Activated CD4-positive, alpha-beta memory T cell treated with anti-CD3 and anti-CD28 coated beads, Interleukin-2, amount 10 ng/mL, durations not matched to agents 7 days and 5 days (primary cell): Measurements from ENCODE around the gene EXOC6B. TPM values are rescaled to one million over a fixed set of nuclear protein-coding genes. Genes with fewer than 3 reads are reported as not detected.

Experiments
- CTCF ChIA-PET: fragments of 350-600 bp; sonication (Branson Sonifier 250); formaldehyde crosslinking; loops from one replicate; lab custom pipeline; 2021; ENCODE audit warnings: antibody characterized with exemption, inconsistent platforms; lab: Charles Lee
- POLR2A ChIA-PET: fragments of 350-600 bp; sonication (Branson Sonifier 250); formaldehyde crosslinking; loops from one replicate; lab custom pipeline; 2021; ENCODE audit warnings: antibody characterized with exemption; lab: Charles Lee
- DNase-seq: peaks from one replicate; pipeline ENCODE4 v3.0.0-alpha.2; 2020
- H3K27ac Mint-ChIP-seq: one replicate; pipeline ENCODE4 v1.8.0; 2021; ENCODE audit warnings: mild to moderate bottlenecking, mixed read lengths
- H3K27me3 Mint-ChIP-seq: one replicate; pipeline ENCODE4 v1.8.0; 2021; ENCODE audit warnings: mixed read lengths
- H3K36me3 Mint-ChIP-seq: one replicate; pipeline ENCODE4 v1.8.0; 2021; ENCODE audit warnings: low read depth, mixed read lengths
- H3K4me1 Mint-ChIP-seq: one replicate; pipeline ENCODE4 v1.8.0; 2021; ENCODE audit warnings: mixed read lengths
- H3K4me3 Mint-ChIP-seq: one replicate; pipeline ENCODE4 v1.8.0; 2021; ENCODE audit warnings: mild to moderate bottlenecking, mixed read lengths
- H3K9me3 Mint-ChIP-seq: one replicate; pipeline ENCODE4 v1.8.0; 2021; ENCODE audit warnings: mixed read lengths
- total RNA-seq, 2 experiments: library from RNA; stranded (reverse); gene quantifications; one replicate each; pipeline ENCODE4 v1.2.3, GENCODE V29; 2021

The EXOC6B gene
- total RNA-seq, 2 experiments from 2014 or later, result 18.7 to 24.2 TPM

DNA sequence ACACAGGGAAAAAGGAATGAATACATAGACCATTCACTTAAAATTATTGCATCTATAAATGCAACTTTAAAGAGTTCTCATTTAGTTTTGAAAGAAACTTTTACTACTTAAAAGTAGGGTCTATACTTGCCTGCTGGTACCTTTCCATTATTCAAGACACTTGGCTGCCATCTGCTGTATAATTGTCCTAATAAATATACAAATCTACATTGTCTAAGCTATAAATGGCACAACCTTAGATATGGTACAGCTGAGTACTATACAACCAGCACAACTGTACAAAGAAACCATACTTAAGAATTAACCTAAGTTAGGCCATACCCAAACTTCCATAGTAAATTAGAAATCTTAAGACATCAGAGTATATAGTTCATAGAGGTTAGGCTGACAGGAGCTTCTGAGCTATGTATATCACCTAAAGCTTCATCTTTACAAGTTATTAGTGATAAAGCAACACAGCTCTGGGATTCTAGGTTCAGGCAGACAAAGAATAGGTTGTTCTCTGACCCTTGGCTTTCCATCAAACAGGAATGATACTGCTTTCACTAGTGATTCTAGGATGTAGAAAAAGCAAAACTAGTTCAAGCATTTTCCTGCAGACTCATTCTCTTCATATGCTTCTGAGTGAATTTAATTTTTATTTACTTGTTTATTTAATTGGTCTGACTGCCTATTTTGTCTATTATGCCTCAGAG, 22.1 kb downstream of the EXOC6B start:
- POLR2A ChIA-PET, result no interaction called here
- peaks cover 2% of the 10 kb centered on the region for H3K4me1 Mint-ChIP-seq

GRCh38 chr2:72803151-72803550, 22.7 kb downstream of the EXOC6B start:
- DNase-seq, result no peak
- H3K36me3 Mint-ChIP-seq, result peaks cover 7% of the 10 kb centered on the region
- H3K9me3 Mint-ChIP-seq, result no peaks in the 10 kb centered on the region
- no peak overlapping the region for H3K27ac Mint-ChIP-seq
- peaks cover 2% of the 10 kb centered on the region for H3K4me1 Mint-ChIP-seq
- ChIA-PET POLR2A (no interaction called here), CTCF (interaction anchor here (1.2 kb wide), 1 partner anchor 59 kb away, joined by 5 read pairs; no protein-coding TSS in a partner anchor)
- no peaks in the 10 kb centered on the region for H3K27me3 Mint-ChIP-seq
- H3K4me3 Mint-ChIP-seq, result no peak overlapping the region

More for the DNA sequence above, 22.1 kb downstream of the EXOC6B start:
- Mint-ChIP-seq H3K36me3 (peaks cover 9% of the 10 kb centered on the region), H3K4me3 (no peak overlapping the region), H3K27ac (no peak overlapping the region), H3K9me3 (peaks cover under 1% of the 10 kb centered on the region), H3K27me3 (no peaks in the 10 kb centered on the region)
- CTCF ChIA-PET, result interaction anchor here (1.2 kb wide), 1 partner anchor 58 kb away, joined by 5 read pairs; no protein-coding TSS in a partner anchor
- no peak for DNase-seq

GRCh38 chr2:72800492-72800891, 25.3 kb downstream of the EXOC6B start:
- Mint-ChIP-seq H3K27me3 (no peaks in the 10 kb centered on the region), H3K4me3 (no peak overlapping the region), H3K27ac (no peak overlapping the region), H3K36me3 (no peaks in the 10 kb centered on the region), H3K4me1 (no peaks in the 10 kb centered on the region), H3K9me3 (no peaks in the 10 kb centered on the region)
- DNase-seq, result no peak
- CTCF ChIA-PET, result no interaction called here
- POLR2A ChIA-PET, result no interaction called here

DNA sequence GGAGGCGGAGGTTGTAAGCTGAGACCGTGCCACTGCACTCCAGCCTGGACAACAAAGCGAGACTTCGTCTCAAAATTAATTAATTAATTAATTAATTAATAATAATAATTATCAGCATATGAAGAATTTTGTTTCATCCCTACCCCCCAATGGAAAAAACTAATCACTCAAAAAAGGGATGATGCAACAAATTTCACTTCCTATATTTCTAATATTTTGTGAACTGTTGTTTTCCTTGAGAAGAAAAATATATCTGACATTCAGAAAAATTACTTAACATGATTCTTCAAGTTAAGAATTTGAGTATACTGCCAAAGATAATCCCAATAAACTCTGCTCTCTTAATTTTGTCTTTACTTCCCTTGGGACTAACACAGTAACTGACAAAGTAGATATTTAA, 28.1 kb downstream of the EXOC6B start:
- no peak overlapping the region for H3K4me3 Mint-ChIP-seq
- no peaks in the 10 kb centered on the region for H3K27me3 Mint-ChIP-seq
- no peaks in the 10 kb centered on the region for H3K36me3 Mint-ChIP-seq
- H3K4me1 Mint-ChIP-seq, result peaks cover 13% of the 10 kb centered on the region
- no peak for DNase-seq
- POLR2A ChIA-PET, result no interaction called here
- H3K27ac Mint-ChIP-seq, result no peak overlapping the region
- CTCF ChIA-PET, result no interaction called here
- H3K9me3 Mint-ChIP-seq, result peaks cover 3% of the 10 kb centered on the region

DNA sequence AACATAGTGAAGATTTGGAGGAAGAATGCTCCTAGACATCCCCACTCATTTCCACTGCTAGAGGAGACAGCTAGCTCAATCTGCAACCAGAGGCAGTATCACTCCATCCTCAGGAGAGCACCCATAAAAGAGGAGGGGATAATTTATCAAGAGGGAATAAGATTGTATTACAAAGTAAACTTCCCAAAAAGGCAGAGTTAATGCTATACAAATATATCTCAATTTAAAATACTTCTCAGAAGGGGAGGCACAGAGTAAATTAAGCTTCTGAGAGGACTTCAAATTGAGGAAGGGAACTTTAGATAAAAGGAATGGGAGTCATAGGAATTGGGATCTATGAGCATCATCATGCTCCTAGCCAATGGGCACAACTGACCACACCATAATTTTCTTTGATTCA, 29.1 kb downstream of the EXOC6B start:
- H3K36me3 Mint-ChIP-seq, result no peaks in the 10 kb centered on the region
- H3K4me3 Mint-ChIP-seq, result no peak overlapping the region
- DNase-seq, result no peak
- H3K27ac Mint-ChIP-seq, result no peak overlapping the region
- H3K9me3 Mint-ChIP-seq, result peaks cover 3% of the 10 kb centered on the region
- CTCF ChIA-PET, result interaction anchor here (0.7 kb wide), 1 partner anchor 51 kb away, joined by 3 read pairs; no protein-coding TSS in a partner anchor
- peaks cover 13% of the 10 kb centered on the region for H3K4me1 Mint-ChIP-seq
- no peaks in the 10 kb centered on the region for H3K27me3 Mint-ChIP-seq
- POLR2A ChIA-PET, result no interaction called here

GRCh38 chr2:72794572-72794971, 31.3 kb downstream of the EXOC6B start:
- ChIA-PET CTCF (interaction anchor here (0.9 kb wide), 1 partner anchor 32 kb away, joined by 3 read pairs; no protein-coding TSS in a partner anchor), POLR2A (no interaction called here)
- Mint-ChIP-seq H3K4me3 (no peak overlapping the region), H3K4me1 (peaks cover 13% of the 10 kb centered on the region), H3K9me3 (peaks cover 3% of the 10 kb centered on the region), H3K27ac (no peak overlapping the region), H3K27me3 (no peaks in the 10 kb centered on the region), H3K36me3 (no peaks in the 10 kb centered on the region)
- DNase-seq, result no peak

- Mint-ChIP-seq H3K4me3 (no peak overlapping the region), H3K27ac (no peak overlapping the region), H3K27me3 (no peaks in the 10 kb centered on the region), H3K4me1 (peaks cover 13% of the 10 kb centered on the region), H3K9me3 (peaks cover 3% of the 10 kb centered on the region), H3K36me3 (no peaks in the 10 kb centered on the region)
- no peak for DNase-seq
- ChIA-PET POLR2A (no interaction called here), CTCF (interaction anchor here (0.9 to 1.0 kb wide), 2 partner anchors 33 to 66 kb away, joined by 3 read pairs; no protein-coding TSS in a partner anchor)
These were observed 31.9 kb downstream of the EXOC6B start for GRCh38 chr2:72793798-72794440.

DNA sequence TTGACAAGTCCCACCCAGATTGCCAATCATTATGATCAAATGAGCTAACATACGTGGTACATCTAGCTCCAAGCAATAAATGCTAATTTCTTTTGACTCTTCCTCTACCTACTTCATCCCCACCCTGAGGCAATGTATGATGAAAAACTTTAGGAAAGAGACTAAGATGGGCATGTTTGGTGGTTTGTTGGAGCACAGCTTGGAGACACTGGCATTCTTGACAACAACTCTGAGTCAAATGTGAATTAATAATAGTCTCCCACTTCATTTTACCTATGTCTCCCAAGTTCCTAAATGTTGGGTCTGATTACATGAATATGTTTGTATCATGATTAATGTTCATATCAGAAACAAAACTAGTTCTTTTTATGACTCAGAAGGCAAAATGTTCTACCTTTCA, 36.6 kb downstream of the EXOC6B start:
- no peak for DNase-seq
- ChIA-PET POLR2A (no interaction called here), CTCF (interaction anchor here (0.7 kb wide), 1 partner anchor 104 kb away, joined by 3 read pairs; no protein-coding TSS in a partner anchor)
- Mint-ChIP-seq H3K36me3 (peaks cover 3% of the 10 kb centered on the region), H3K27ac (no peak overlapping the region), H3K27me3 (no peaks in the 10 kb centered on the region), H3K4me1 (peaks cover 6% of the 10 kb centered on the region), H3K4me3 (no peak overlapping the region), H3K9me3 (peaks cover 5% of the 10 kb centered on the region)

DNA sequence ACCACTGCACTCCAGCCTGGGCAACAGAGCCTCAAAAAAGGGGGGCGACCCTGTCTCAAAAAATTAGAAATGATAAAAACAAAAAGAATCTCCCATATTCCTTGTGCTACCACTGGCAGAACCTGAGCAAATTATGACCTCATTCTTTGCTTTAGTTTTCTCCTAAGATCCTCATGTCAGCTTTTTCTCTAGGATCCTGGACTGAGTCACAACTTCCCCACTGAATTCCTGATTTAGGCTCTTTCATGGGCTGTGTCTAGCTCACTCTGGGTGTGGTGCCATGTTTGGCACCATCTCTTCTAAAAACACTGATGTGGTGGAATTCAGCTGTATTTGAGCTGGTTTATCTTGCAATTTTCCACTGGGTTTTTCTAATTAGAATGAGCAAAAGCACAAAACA, 37.1 kb downstream of the EXOC6B start:
- no peaks in the 10 kb centered on the region for H3K27me3 Mint-ChIP-seq
- H3K9me3 Mint-ChIP-seq, result peaks cover 5% of the 10 kb centered on the region
- POLR2A ChIA-PET, result no interaction called here
- no peak overlapping the region for H3K27ac Mint-ChIP-seq
- H3K36me3 Mint-ChIP-seq, result peaks cover 4% of the 10 kb centered on the region
- peaks cover 5% of the 10 kb centered on the region for H3K4me1 Mint-ChIP-seq
- DNase-seq, result no peak
- CTCF ChIA-PET, result interaction anchor here (0.7 kb wide), 1 partner anchor 105 kb away, joined by 3 read pairs; no protein-coding TSS in a partner anchor
- H3K4me3 Mint-ChIP-seq, result no peak overlapping the region

DNA sequence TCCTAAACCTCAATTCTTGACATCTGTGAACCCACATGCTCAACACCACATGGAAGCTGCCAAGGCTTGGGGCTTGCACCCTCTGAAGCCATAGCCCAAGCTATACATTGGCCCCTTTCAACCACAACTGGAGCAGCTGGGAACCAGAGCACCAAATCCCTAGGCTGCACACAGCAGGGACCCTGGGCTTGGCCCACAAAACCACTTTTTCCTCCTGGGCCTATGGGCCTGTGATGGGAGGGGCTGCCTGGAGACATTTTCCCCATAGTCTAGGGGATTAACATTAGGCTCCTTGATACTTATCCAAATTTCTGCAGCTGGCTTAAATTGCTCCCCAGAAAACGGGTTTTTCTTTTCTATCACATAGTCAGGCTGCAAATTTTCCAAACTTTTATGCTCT, 40.3 kb downstream of the EXOC6B start:
- ChIA-PET CTCF (no interaction called here), POLR2A (no interaction called here)
- peaks cover 2% of the 10 kb centered on the region for H3K9me3 Mint-ChIP-seq
- no peaks in the 10 kb centered on the region for H3K4me1 Mint-ChIP-seq
- no peak overlapping the region for H3K27ac Mint-ChIP-seq
- no peak overlapping the region for H3K4me3 Mint-ChIP-seq
- no peaks in the 10 kb centered on the region for H3K27me3 Mint-ChIP-seq
- no peak for DNase-seq
- peaks cover 4% of the 10 kb centered on the region for H3K36me3 Mint-ChIP-seq

DNA sequence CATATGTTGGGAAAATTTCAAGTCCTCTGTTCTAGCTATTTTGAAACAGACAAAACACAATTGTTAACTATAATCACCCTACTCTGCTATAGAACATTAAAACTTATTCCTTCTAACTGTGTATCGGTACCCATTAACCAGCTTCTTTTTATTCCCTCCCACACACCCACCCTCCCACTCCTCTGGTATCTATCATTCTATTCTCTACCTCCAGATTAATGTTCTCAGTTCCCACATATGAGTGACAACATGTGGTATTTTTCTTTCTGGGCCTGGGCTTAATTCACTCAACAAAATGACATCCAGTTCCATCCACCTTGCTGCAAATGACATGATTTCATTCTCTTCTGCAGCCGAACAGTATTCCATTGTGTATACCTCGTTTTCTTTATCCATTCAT, 43.3 kb downstream of the EXOC6B start:
- CTCF ChIA-PET, result interaction anchor here (0.7 kb wide), 1 partner anchor 34 kb away, joined by 3 read pairs; no protein-coding TSS in a partner anchor
- POLR2A ChIA-PET, result no interaction called here
- Mint-ChIP-seq H3K9me3 (peaks cover 2% of the 10 kb centered on the region), H3K4me3 (no peak overlapping the region), H3K27me3 (no peaks in the 10 kb centered on the region), H3K4me1 (peaks cover 2% of the 10 kb centered on the region), H3K27ac (no peak overlapping the region), H3K36me3 (peaks cover 4% of the 10 kb centered on the region)
- no peak for DNase-seq

DNA sequence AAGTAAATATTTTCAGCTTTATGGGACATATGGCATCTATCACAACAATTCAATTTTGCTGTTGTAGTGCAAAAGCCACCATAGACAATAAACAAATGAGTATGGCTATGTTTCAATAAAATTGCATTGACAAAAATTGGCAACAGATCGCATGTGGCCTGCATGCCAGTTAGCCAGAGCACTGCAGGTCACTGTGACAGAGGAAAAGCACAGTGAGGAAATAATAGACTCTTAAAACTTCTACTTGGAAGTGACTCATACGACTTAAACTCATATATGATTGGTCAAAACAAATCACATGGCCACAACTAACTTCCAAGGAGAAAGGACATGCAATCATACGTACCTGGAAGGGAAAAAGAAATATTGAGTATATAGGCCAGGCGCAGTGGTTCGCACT, 44.4 kb downstream of the EXOC6B start:
- H3K27ac Mint-ChIP-seq, result no peak overlapping the region
- POLR2A ChIA-PET, result no interaction called here
- no peak overlapping the region for H3K4me3 Mint-ChIP-seq
- CTCF ChIA-PET, result no interaction called here
- H3K4me1 Mint-ChIP-seq, result peaks cover 2% of the 10 kb centered on the region
- H3K27me3 Mint-ChIP-seq, result no peaks in the 10 kb centered on the region
- peaks cover 2% of the 10 kb centered on the region for H3K9me3 Mint-ChIP-seq
- H3K36me3 Mint-ChIP-seq, result peaks cover 4% of the 10 kb centered on the region
- no peak for DNase-seq

GRCh38 chr2:72780477-72780876, 45.4 kb downstream of the EXOC6B start:
- H3K4me1 Mint-ChIP-seq, result peaks cover 2% of the 10 kb centered on the region
- ChIA-PET POLR2A (no interaction called here), CTCF (interaction anchor here (0.7 to 1.2 kb wide), 2 partner anchors 82 to 193 kb away, joined by 3 read pairs; no protein-coding TSS in a partner anchor)
- H3K9me3 Mint-ChIP-seq, result peaks cover 2% of the 10 kb centered on the region
- H3K36me3 Mint-ChIP-seq, result peaks cover 2% of the 10 kb centered on the region
- no peak overlapping the region for H3K27ac Mint-ChIP-seq
- no peak for DNase-seq
- H3K4me3 Mint-ChIP-seq, result no peak overlapping the region
- no peaks in the 10 kb centered on the region for H3K27me3 Mint-ChIP-seq
